Amygdala (tissue), 56 donors: Measurements from ENCODE around the gene MAP6.

Experiments
- DNase-seq, 56 donors: peaks; one replicate each; lab custom pipeline; 2025; lab: John Stamatoyannopoulos, UW

MAP6 gene

DNA sequence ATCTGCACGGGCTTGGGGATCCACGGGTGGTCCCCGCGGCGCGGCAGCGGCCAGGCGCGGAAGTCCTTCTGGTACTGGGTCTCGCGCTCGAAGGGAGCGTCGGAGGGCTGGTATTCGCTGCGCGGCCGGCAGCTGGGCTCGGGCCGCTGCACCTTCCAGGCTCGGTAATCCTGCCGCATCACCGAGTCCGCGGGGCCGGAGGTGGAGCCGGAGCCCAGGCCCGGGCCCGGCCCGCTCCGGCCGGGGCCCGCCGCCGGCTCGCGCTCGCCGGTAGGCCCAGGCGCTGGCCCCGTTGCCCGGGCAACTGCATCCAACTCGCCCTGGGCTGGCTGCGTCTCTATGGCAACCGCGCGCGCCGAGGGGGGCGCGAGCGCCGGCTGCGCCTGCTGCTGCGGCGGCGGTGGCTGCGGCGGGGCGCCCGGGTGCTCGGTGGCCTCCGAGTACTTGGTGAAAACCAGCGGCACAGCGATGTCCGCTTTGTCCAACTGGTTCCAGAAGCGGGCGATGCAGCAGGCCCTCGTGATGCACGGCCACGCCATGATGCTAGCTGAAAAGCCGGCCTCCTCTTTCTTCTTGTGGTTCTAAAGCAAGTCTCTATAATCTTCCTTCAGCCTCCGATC lies 897 bp downstream of the MAP6 start:
- DNase-seq = peak in 49 of 56 donors; percentile 19 to 80 (median 55)

DNA sequence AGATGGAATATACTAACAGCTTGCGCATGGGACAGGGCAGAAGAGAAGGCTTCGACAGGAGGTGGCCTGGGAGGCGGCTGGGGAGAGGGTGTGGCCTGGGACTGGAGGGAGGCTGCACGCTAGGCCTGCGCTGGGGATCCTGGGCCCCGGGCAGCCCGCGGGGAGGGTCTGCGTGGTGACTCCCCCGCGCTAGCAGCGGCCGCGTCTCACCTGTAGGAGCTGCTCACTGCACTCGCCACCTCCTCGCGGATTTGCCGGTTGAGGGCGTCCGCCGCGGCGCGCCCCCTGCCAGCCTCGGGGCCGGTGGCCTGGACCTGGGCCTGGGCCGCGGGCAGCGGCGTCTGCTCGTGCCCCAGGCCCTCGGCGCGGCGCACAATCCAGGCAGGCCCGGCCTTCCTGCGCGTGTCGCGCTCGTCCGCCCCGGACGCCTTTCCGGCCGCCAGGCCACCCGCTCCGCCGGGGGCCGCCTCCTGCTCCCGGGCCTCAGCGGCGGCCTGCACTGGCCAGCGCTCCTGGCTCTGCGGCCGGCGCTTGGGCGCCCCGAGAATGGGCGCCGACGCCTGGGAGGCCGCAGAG lies 1.5 kb downstream of the MAP6 start:
- DNase-seq = peak in 14 of 56 donors; percentile 11 to 56 (median 26)

DNA sequence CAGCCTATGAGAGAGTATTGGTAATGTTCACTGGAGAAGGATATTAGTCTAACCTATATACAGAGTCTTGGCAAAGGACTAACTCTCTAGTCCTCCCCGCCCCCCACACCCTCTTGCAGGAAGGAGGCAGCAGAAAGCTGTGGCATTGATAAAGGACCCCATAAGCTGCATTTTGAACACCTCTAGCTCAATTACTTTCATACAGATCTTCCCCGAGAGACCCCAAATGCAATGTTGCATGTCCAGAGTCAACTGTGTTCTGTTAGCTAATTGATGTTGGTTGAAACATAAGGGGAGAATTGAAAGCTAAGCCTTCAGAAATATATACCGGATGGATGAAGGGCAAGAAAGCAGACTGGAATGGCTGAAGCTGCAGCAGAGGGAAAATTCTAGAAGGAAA lies 2.8 kb downstream of the MAP6 start:
- no peak for DNase-seq

DNA sequence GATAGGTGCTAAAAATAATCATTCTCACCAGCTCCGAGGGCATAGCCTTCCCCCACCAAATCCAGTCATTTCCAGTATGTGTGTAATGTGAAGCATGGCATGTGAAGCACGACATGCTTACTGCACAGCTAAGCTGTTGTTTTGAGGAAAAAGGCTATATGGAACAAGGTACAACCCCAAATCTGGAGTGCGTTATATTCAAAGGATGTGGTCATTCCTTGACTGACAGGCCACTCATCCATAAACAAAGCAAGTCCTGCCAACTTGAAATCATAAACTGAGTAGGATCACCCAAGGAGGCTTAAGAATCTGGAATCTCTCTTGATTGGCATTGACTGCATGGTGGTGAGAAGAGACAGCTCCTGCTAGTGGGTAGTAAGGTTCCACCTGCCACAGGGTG lies 3.7 kb downstream of the MAP6 start:
- no peak for DNase-seq

DNA sequence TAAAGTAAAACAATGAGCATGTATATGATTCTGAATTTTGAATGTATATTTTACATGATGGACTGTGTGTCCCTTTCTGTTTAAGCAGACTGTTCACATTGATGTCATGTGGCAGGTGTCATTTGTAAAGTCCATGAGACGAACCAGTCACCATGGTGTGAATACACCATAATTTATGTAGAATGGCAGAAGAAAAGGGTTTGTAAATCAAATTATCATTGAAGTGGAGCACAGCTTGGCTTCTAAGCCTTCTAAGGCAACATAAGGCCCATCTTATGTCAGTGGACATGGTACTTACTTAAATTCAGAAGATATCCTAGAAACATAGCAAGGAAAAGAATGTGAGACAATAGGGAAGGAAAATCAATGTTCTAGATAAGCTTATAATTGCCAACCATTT lies 4.4 kb downstream of the MAP6 start:
- DNase-seq = no peak

DNA sequence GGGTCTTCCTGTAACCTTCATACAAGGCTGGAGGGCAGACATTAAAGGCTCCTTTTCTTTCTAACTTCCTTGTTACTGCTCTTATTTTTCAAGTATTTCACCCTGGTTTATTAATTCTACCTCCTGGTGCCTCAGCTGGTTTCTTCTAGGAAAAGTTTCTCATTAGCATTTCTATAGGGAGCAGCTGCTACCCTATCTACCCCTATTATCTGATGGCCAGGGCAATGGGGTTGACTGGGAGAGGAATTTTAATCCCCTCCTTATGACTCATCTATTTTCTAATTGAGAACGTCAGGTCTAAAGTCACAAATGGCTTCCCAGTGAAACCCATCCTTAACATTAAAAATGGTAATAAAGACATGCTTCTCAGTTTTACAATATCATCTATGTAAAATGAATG lies 5.0 kb downstream of the MAP6 start:
- DNase-seq = no peak

DNA sequence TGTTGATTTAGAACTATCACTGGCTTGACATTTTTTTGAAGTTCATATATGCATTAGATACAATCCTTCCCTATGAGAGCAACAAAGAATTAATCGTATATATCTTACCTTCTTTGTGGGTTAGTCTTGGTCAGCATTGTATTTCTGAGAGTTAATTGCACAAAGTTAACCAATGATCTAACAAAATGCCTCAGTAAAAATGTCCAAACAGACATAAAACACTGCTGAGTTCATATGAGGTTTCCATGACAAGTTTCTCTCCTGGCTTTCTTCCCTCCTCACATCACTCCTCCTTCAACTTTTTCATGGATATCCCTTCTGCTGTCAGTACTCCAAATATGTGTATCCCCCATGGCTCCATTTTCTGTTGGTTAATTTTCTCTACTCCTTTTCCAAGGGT lies 9.0 kb downstream of the MAP6 start:
- no peak for DNase-seq

DNA sequence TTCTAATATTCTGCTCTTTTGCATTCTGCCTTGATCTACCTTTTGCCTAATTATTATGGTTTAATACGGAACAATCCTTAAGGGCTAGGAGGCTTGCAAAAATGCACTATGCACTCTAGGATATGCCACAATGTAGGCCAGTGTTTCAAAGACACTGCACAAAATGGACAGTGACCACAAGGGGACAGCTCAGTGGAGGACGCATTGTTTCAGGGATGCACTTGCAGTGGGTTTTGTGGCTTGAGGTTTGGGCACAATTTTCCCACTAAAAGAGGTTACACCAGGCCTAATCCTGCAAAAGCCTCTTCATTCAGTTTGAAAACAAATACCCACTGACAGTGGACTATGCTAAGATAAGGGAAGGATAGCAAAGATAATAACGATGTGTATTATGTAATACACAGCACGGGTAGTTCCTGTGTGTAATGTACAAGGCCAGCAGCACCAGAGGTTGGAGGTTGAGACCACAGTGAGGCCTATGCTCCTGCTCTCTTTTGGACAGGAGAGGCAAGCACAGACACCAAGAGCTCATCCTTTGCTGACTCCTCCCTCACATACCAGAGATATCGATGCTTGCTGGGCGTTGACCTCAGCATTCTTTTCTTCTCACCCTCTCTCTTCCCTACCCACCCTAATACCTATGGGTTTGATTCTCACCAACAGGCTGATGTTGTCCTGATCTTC lies 12.7 kb downstream of the MAP6 start:
- DNase-seq = no peak

DNA sequence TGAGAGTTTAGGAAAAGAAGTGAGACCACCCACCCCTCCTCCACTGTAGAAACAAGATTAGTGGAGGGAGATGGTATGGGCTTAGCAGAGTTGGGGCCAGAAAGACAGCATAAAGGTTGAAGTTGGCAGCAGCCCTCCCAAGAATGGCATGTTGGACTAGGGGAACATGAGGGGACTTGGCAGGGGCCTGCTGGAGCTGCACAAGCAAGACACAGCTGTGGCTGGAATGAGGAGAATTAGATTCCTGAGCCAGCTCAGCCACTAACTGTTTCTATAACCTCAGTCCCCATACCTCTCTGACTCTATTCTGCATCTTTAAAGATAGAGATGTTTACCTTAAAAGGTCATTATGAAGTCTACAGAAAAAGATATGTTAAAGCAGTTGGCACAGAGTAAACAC lies 13.2 kb downstream of the MAP6 start:
- no peak for DNase-seq

DNA sequence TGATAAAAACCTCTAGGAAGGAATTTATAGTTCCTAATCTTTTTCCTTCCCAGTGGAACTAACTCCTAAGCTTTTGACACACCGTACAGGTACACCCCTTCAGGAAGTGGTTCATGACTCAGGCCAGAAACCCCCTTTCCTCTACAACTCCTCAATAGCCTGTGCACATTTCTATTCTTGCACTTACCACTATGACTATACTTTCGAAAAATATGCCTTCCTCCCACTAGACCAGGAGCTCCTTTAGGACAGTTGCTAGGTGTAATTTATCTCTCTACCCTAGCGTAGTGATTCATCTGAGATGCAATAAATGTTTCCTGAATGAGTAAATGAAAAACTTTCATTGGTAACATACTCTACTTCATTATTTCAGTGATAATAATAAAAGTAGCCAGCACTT lies 14.5 kb downstream of the MAP6 start:
- no peak for DNase-seq

DNA sequence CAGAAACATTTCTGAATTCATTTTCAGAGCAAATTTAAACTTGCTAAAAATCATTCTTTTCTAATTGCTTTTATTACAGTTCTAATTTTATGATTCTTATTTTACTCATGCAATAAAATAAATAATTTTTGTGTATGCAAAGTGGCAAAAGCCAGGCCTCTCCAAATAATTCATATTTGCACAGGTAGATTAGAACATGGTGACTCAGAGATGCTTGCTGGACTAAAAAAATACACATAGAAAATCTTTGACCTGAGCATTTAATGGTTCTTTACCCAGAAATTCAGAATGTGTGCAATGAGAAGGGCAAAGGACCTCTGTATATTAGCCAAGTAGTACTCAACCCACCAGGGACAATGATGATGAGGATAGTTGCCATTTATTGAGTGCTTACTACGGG lies 15.3 kb downstream of the MAP6 start:
- DNase-seq = no peak

DNA sequence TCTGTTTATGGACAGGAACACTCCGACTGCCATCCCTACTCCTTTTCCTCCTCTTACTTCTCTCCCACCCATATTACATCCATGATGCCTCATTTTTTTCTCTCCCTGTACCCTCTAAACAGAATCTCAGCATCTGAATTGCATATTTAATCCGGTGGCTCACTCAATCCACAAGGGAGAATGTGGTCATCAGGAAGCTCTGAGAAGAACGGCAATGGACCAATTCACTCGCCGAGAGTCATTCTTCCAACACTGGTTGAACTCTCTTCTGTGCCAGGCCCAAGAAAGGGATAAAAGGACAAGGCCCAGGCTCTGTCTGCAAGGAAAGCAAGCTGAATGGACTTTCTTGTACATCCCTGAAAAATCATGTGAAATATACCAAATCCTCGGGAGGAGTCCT lies 15.9 kb downstream of the MAP6 start:
- DNase-seq = no peak

DNA sequence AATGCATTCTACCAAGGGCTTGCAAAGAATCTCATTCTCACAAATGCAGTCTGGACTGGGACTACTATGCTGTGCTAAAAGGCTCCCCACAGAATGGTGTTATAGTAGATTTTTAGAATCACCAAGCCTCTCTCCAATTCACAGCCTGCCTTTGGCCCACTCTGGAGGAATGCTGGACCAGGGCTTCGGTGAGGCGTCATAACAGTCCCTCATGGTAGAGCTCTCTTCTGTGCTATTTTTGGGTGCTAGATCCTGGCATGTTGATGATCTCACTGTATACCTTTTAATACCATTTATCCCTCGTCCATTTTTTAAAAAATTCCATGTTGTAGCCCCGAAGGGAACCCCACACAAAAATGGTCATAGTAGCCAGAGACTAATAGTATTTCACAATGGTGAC lies 17.6 kb downstream of the MAP6 start:
- DNase-seq = no peak

DNA sequence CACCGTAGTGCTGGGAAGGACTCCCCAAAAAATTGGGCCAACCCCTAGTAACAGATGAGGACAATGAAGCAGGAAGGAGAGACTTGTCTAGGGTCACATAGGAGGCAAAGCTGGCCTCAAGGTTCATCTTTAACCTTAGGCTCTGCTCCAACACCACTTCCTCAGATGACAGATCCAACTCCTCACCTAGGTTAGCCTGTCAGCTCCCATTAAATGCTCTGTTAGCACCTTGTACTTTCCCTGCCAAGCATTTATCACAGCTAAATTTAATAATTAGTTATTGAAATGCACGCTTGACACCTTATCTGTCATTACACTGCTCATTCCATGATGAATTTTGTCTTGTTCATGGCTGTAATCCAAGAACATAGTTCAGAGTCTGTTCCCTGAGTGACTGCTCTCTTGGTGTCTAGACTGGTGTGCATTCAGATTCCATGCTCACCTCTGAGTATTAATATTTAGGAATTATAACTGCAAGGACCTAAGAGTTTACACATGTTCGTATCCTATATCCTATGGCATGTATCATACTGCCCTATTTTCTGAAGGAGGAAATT lies 18.6 kb downstream of the MAP6 start:
- no peak for DNase-seq

DNA sequence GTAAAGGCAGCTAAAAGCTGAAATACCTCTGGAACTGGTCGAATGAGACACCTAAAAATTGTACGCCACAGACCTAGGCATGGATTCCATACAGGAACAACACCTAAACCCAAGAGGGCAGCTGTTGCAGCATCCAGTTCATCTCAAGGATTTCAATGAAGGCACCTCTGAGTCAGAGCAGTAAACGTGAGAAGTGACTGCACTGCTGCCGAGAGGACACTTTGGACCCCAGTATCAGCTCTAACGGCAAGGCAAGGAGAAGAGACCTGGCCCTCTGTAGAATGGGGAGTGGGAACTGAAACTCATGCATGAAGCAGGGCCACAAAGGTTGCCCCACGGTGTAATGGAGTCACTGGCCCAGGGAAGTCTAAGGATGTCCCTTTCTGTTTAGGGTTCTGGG lies 23.9 kb downstream of the MAP6 start:
- DNase-seq = no peak

DNA sequence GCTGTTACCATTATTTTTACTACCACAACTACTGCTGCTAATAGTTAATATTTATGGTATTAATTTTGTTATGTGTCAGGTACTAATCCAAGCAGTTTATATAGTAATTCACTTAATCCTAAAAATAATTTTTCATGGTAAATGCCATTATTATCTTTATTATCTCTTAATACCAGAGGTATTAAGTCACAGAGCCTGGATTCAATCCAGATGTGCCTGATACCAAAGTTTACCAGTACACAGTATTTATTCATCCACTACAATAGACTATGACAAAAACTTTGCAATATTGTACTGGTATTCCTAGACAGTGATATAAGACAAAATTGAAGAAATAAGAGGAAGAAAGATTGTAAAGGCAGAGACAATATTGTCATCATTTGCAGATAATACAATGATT lies 24.5 kb downstream of the MAP6 start:
- no peak for DNase-seq

DNA sequence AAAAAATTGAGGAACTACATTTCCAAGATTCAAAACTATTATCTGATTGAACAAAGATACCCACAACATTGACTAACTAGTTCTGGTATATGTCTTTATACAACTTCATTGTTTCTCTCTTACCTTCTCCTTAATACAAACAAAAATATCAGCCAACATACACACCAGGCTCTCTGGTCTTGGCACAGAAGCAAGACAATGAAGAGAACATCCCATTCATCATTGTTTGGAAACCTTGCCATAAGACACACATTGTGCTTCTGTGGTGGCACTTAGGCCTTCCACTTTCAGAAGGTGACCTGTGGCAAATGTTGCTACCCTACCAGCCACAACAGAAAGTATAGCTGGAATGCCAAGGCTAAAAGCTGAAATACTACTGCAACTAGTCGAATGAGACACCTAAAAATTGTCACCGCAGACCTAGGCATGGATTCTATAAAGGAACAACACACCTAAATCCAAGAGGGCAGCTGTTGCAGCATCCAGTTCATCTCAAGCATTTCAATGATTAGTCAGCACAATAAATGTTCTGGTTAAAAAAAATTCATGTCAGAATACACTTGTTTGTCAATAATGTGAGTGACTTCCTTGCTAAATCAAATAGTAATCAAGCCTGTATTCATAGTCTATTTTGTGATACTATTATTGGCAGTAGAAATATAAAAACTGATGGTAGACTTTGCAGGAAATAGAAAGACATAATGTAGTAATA lies 26.3 kb downstream of the MAP6 start:
- no peak for DNase-seq

DNA sequence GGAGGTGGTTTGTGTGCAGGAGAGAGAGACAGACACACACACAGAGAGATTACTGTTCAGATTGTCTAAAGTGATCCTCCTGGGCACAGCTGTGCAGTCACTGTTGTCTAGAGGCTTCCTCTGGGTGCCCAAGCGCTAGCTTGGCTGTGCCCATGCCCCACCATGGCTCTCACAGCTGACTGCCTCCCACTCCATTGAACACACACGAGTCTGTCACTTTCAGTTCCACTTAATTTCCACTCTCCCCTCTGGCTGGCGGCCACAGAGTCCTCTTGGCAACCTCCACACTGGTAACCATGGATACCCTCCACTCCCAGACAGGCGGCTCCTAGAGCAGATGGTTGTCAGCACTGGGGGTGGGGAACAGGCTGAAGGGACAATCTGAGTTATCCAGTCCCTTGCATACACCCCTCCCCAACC lies 29.1 kb downstream of the MAP6 start:
- peak in 54 of 56 donors; percentile 17 to 94 (median 84) for DNase-seq

DNA sequence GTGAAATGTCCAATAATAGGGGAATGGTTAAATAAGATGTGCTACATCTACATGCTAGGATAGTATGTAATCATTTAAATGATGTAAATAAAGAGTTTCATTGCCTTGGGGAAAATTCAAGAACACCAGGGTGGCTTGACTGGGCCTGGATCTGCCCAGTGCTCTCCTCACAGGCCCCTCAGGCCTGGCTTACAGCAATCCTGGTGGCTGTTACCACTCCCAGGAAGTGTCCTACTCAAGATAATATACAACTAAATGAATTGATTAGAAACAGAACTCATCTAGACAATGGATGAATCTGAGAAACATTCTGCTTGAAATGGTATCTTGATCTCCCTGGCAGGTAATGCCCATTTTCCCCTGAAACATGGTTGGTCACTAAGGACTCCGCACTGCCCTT lies 30.8 kb downstream of the MAP6 start:
- no peak for DNase-seq

DNA sequence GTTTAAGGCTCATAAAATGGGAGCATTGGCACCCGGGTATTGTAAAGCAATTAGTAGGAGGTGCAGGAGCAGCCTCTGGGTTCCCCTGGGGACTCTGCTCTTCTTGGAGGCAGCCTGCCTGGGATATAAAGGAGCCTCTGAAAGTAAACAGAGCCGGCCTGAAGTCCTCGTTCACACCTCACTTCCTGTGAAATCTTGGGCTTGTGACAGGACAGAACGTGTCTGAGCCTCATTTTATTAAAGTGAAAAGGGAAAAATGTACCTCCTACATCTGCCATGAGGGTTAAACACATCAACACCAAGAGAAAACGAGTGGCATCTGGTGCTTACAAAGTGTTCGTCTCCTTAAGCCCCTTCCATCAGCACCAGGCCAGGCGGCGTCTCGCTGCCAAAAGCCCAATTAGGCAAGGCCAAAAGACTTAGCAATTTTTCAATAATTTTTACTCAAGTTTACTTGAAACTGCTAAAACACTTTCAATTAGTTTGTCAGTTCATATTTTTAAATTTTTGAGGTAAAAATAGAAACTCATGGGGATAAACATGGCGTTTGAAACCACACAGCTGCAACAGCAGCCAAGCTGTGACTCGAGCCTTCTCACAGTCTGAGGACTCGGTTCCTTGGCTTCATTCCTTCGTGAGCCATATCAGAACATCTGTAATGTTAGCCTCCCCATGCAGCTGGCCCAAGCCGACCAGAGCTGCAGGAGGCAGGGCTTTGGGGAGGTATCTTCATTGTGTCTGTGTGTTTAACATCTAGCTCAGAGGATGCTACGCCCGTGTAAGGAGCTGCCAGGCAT lies 33.6 kb downstream of the MAP6 start:
- peak in 1 of 56 donors; percentile 4 for DNase-seq
